ENCODE data around the gene BIRC6. TPM values are rescaled to one million over a fixed set of nuclear protein-coding genes. Genes with fewer than 3 reads are reported as not detected.

The BIRC6 gene
- total RNA-seq, 1 experiment from 2014 or later = 70.8 TPM

DNA sequence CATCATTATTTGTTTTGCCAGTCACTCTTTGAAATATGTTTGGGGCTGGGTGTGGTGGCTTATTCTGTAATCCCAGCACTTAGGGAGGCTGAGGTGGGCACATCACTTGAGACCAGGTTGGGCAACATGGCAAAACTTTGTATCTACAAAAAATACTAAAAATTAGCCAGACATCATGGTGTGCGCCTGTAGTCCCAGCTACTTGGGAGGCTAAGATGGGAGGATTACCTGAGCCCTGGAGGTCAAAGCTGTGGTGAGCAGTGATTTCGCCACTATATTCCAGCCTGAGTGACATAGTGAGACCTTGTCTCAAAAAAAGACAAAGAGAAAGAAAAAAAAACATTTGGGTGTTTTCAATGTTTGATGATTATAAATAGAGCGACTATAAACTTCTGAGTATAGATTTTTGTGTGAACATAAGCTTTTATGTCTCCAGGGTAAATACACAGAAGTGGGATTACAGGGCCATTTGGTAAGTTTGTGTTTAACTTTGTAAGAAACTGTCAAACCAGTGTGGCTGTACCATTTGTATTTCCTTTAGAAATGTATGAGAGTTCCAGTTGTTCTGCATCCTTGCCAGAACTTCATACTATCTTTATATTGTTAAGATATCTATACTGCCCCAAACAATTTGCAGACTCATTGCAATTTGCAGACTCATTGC is 15.8 kb downstream of the BIRC6 start:
- in situ Hi-C loops (cut with HindIII; ENCODE audit: low sequenced_read_pairs) = no loop called here
- DNase-seq (ENCODE audit: low spot score) = no peak

DNA sequence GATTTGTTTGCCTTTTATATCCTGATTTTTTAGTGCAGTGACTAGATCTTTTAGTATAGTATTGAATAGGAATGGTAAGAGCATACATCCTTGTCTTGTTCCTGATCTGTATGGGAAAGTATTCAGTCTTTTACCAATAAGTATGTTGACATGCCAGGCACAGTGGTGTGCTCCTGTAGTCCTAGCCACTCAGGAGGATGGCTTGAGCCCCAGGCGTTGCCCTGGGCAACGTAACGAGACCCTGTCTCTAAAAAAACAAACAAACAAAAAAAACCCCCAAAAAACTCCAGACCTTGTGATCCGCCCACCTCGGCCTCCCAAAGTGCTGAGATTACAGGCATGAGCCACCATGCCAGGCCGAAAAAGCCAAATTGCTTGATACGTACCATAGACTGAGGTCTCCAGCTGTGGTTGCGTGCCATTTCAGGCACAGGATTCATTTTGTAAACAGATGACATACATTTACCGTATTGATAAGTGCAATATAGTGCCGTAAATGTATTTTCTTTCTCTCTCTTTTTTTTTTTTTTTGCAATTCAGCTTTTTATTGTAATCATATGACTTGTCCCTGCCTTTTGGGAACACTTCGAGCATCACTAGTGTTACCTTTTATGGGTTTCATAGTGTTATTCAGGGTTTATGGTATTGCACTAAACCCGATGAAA is 18.5 kb downstream of the BIRC6 start:
- no peak for DNase-seq (ENCODE audit: low spot score)
- in situ Hi-C loops (cut with HindIII; ENCODE audit: low sequenced_read_pairs) = no loop called here

DNA sequence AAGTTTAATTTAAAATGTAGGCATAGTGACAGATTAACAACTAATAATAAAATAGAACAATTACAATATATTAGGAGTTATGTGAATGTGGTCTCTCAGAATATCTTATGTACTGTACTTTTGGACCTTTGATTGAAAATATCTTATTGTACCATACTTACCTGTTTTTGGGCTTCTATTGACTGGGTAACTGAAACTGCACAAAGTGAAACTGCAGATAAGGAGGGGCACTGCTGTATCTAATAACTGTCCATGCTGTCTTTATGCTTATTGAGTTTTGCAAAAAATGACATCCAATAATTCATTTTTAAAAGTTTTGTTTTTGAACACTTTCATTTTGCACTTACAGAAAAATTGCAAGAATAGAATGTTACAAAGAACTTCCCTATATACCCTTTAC is 19.9 kb downstream of the BIRC6 start:
- in situ Hi-C loops (cut with HindIII; ENCODE audit: low sequenced_read_pairs) = no loop called here
- DNase-seq (ENCODE audit: low spot score) = no peak

DNA sequence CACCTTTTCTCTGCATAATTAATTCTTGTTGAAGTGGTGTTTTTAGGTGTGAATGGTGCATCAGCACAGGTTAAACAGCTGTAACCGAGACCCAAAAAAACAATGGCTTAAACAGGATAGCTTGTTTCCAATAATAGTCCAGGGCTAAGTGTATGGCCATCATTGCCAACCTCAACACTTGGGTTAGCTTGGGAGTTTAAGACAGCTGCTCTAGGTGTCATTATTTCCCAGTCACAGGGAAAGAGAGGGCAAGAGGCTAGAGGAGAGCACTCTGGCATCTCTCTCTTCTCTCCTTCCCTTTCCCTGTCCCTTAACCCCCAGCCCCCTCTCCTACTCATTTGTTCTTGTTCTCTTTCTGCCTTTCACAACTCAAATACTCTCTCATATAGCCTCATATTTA is 21.1 kb downstream of the BIRC6 start:
- DNase-seq (ENCODE audit: low spot score) = no peak
- in situ Hi-C loops (cut with HindIII; ENCODE audit: low sequenced_read_pairs) = no loop called here

DNA sequence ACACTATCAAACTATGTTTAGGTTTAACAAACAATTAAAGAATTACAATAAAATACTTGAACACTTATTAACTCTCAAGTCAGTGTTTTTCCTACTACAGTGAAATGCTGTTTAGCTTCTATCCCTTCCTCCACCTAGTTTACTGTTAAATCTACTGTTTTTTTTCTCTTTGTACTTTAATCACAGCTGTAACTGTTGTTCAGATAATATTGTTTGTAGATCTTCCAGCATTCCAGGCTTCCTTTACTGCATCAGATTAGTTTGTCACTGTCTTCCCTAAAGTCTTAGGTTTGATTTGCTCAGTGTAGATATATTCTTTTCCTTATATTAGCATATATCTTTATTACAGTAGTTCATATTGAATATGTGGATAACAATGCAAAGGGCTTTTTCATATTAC is 22.5 kb downstream of the BIRC6 start:
- in situ Hi-C loops (cut with HindIII; ENCODE audit: low sequenced_read_pairs) = no loop called here
- no peak for DNase-seq (ENCODE audit: low spot score)

DNA sequence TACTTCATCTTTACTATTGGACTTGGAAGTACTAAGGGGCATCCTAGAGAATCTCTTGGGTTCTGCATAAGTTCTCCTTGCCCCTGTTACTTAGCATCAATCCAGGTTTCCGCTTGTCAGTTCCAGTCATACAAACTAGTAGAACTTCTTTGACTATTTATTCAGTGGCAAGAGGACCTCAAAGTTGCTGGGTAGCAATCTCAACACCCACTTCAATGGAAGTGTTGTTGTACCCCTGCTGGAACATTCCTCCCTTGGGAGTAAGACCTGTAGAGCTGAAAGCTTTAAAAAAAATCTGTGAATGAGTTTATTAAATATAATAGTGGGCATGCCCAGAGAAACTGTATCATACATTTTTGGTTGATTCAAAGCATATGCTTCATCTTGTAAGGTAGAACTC is 27.0 kb downstream of the BIRC6 start:
- in situ Hi-C loops (cut with HindIII; ENCODE audit: low sequenced_read_pairs) = no loop called here
- no peak for DNase-seq (ENCODE audit: low spot score)

DNA sequence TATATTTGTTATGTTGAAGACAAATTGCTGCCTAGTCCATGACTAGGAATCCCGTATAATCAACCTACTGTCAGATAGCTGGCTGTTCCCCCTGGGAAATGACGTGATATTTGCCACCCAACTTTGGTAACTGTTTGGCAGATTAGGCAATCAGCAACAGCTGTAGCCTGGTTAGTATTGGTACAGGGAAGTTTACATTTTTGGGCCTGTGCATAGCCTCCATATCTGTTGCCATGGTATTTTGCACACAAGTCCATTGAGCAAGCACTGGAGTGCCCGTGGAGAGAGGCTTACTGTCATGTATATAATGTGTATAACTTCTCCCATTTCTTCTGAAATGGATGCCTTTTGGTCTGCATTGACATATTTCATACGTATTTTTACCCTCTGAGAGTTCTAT is 27.7 kb downstream of the BIRC6 start:
- in situ Hi-C loops (cut with HindIII; ENCODE audit: low sequenced_read_pairs) = no loop called here
- no peak for DNase-seq (ENCODE audit: low spot score)

DNA sequence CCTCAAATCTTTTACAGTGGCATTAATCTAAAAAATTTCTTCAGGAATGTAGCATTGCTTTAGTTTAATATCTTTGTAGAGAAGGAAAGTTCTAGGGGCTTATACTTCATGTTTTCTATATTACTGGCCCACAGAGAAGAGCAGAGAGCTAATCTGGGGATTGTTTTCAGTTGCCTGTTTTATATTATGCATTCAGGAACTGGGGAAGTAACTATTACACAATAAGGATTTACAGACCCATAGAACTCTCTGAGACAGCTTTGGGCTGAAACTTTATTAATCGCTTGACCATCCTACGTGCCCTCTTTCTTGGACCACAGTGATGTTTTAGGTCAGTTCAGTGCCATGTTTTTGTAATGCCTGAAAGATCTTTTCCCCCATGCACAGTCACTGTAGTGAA is 29.9 kb downstream of the BIRC6 start:
- in situ Hi-C loops (cut with HindIII; ENCODE audit: low sequenced_read_pairs) = no loop called here
- no peak for DNase-seq (ENCODE audit: low spot score)

DNA sequence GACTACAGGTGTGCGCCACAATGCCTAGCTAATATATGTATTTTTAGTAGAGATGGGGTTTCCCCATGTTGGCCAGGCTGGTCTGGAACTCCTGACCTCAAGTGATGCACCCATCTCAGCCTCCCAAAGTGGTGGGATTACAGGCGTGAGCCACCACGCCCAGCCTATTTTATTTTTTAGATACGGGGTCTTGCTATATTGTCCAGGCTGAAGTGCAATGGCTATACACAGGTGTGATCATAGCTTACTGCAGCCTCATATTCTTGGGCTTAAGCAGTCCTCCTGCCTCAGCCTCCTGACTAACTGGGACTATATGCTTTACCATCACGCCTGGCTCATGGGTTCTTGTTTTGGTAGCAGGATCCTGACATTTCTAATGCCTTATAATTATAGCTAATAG is 42.4 kb downstream of the BIRC6 start:
- in situ Hi-C loops (cut with HindIII; ENCODE audit: low sequenced_read_pairs) = no loop called here
- DNase-seq (ENCODE audit: low spot score) = no peak

DNA sequence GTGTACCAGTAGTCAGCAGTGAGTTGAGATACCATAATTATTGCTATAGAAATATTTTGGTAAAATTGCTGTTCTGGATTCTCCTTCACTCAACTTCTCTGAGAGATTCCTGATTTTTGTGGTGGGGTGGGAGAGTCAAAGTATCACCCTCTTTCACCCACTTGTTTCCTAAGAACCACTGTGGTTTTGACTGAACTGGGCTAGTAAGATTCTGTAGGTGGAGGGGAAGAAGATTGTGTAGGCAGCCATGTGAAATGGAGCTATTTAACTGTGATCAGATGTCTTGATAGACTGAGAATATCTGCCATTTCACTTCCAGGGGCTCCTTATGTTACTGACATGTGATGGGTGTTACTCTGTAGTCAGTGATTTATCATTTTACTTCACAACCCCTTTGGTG is 45.3 kb downstream of the BIRC6 start:
- in situ Hi-C loops (cut with HindIII; ENCODE audit: low sequenced_read_pairs) = no loop called here

DNA sequence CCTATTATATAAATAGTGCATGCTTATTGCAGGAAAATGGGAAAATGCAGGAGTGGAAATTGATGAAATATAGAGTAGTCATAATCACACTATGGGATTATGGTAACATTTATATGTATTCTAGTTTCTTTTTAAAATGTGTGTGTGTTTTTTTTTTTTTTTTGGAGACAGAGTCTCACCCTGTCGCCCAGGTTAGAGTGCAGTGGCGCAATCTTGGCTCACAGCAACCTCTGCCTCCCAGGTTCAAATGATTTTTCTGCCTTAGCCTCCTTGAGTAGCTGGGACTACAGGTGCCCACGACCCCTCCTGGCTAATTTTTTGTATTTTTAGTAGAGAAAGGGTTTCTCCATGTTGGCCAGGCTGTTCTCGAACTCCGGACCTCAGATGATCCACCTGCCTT is 47.0 kb downstream of the BIRC6 start:
- in situ Hi-C loops (cut with HindIII; ENCODE audit: low sequenced_read_pairs) = no loop called here
- no peak for DNase-seq (ENCODE audit: low spot score)

More for the DNA sequence above, 45.3 kb downstream of the BIRC6 start:
- DNase-seq (ENCODE audit: low spot score) = no peak

DNA sequence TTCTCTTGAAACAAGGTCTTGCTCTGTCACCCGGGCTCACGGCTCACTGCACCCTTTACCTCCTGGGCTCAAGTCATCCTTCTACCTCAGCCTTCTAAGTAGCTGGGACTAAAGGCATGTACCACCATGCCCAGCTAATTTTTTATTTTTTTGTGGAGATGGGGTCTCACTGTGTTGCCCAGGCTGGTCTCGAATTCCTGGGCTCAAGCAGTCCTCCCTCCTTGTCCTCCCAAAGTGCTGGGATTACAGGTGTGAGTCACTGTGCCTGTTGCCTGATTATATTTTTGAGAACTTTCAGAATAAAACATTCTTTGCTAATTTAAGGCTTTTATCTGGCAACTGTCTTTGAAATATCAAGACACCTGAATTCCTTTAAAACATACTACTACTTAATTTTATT is 47.9 kb downstream of the BIRC6 start:
- in situ Hi-C loops (cut with HindIII; ENCODE audit: low sequenced_read_pairs) = no loop called here
- no peak for DNase-seq (ENCODE audit: low spot score)

DNA sequence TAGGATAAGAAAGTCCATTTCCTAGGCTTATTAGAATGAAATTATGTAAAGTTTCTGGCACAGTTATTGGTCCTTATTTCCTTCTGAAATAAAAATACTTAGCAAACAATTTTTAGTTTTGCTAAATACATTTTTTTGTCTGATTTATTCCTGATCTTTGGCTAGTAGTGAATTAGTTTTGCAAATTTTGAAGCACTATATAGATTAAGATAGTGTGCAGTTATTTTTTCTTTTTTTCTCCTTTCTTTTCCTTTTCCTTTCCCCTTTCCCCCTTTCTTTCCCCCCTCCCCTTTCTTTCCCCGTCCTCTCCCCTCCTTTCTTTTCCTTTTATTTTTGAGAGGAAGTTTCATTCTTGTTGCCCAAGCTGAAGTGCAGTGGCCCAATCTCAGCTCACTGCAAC is 59.7 kb downstream of the BIRC6 start:
- in situ Hi-C loops (cut with HindIII; ENCODE audit: low sequenced_read_pairs) = no loop called here
- no peak for DNase-seq (ENCODE audit: low spot score)

DNA sequence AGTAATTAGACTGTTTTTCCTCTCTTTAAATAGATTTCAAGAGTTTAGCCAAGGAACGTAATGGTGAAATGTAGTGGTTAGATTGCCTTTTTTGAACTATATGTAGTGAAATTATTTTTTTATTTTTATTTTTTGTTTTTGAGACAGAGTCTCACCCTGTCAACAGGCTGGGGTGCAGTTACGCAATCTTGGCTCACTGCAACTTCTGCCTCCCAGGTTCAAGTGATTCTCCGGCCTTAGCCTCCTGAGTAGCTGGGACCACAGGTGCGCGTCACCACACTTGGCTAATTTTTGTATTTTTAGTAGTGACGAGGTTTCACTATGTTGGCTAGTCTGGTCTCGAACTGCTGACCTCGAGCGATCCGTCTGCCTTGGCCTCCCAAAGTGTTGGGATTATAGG is 60.8 kb downstream of the BIRC6 start:
- DNase-seq (ENCODE audit: low spot score) = no peak
- in situ Hi-C loops (cut with HindIII; ENCODE audit: low sequenced_read_pairs) = no loop called here

DNA sequence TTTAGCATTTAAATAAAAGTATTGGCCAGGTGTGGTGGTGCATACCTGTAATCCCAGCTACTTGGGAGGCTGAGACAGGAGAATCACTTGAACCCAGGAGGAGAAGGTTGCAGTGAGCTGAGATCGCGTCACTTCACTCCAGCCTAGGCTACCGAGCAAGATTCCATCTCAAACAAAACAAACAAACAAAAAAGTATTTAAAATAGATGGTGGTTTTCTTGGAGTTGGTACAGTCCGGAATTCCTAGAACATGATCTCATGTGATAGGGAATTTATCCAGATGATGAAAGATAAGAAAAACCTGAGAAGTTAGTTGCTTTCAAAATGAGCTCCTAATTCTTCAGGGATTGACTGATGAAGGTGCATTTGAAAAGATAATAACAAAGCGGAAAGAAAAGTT is 62.0 kb downstream of the BIRC6 start:
- in situ Hi-C loops (cut with HindIII; ENCODE audit: low sequenced_read_pairs) = no loop called here
- DNase-seq (ENCODE audit: low spot score) = no peak

DNA sequence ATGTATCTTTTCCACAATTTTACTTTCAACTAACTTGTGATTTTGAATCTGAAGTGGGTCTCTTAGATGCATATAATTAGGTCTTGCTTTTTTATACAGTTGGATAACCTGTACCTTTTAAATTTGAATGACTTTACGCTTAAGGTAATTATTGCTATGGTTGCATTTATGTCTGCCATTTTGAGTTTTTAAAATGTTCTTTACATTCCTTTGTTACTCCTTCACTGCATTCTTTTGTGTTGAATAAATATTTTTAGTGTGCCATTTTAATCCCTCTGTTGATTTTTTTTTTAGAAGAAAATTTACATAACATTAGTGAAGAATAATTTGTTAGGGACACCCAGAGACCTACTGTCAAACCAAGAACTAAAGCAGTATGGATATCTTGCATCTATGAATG is 65.3 kb downstream of the BIRC6 start:
- DNase-seq (ENCODE audit: low spot score) = no peak
- in situ Hi-C loops (cut with HindIII; ENCODE audit: low sequenced_read_pairs) = no loop called here

DNA sequence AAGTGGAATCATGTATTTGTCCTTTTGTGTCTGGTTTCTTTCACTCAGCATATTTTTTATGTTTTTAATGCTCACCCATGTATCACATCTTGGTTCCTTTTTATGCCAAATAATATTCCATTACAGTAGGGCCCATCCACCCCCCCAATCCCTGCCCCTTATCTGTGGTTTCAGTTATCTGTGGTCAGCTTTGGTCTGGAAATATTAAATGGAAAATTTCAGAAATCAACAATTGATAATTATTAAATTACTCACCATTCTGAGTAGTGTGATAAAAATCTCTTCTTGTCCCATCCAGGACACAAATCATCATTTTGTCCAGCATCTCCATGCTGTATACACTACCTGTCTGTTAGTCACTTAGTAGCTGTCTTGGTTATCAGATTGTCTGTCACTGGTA is 66.7 kb downstream of the BIRC6 start:
- in situ Hi-C loops (cut with HindIII; ENCODE audit: low sequenced_read_pairs) = no loop called here
- no peak for DNase-seq (ENCODE audit: low spot score)

DNA sequence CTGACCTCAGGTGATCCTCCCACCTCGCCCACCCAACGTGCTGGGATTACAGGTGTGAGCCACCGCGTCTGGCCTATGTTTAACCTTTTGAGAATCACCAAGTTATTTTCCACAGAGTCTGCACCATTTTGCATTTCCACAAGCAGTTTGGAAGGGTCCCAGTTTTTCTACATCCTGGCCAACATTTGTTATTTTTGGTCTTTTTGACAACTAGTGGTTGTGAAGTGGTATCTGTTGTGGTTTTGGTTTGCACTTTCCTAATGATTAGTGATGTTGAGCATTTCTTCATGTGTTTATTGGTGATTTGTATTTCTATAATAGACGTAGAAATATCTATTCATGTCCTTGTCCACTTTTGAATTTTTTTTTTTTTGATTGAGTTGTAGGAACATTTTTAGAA is 67.9 kb downstream of the BIRC6 start:
- in situ Hi-C loops (cut with HindIII; ENCODE audit: low sequenced_read_pairs) = no loop called here
- DNase-seq (ENCODE audit: low spot score) = no peak

DNA sequence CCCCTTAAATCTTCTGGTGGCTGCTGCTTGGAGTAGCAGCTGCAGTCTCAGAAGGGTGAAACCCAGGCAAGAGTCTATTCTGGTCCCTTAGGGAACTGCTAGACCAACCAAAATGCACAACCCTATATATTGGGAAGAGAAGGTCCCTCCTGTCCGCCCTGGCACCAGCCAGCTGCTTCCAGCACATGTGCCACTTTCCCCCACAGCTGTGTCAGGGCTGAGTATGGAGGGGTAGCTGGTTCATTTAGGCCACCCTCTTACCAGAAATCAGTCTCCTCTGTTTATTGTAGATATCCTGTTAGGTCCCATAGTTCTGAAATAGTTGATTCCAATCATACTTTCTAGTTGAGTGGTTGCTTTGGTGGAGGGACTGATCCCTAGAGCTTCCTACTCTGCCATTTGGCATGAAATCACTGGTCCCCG is 68.9 kb downstream of the BIRC6 start:
- in situ Hi-C loops (cut with HindIII; ENCODE audit: low sequenced_read_pairs) = no loop called here

DNA sequence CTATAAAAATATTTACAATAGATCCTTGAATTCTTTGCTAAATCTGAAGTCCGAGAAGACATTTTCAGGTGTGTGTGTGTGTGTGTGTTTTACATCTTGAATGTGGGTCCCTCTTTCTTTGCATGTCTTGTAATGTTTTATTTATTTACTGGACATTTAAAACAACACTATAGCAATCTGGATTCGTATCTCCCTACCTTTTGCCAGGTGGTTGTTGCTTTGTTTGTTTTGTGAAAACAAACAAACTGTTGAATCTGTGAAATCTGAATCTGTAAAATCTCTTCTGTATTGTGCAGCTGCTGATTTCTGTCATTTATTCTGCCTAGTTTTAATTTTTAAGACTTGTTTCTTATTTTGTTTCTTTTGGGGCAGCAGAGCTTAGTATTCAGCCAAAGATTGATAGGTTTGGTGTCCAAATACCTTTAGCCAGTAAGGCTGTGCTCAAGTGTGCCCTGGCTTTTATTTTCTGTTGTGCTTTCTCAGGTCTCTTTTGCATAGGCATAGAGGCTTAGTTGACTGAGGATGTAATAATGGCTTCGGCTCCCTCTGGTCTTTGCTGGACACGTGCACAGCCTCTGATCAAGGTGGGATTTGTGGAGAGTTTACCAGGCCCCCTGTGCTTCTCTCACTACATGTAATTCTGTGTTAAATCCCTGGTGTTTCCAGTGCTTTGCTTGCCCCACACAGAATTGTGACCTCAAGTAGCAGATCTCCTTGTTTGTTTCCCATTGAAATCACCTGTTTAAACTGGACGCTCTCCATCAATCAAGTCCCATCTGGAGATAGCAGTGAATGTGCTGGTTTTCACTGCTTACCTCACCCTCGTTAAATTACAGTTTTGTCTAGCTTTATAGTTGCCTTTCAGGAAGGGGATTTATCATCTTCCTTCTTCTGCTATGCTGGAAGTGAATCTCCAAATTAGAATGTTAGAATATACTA is 71.1 kb downstream of the BIRC6 start:
- peak; percentile 91 for DNase-seq (ENCODE audit: low spot score)
- in situ Hi-C loops (cut with HindIII; ENCODE audit: low sequenced_read_pairs) = no loop called here

More for the DNA sequence above, 68.9 kb downstream of the BIRC6 start:
- DNase-seq (ENCODE audit: low spot score) = no peak
